ENCODE results near the gene RBM39. TPM values are rescaled to one million over a fixed set of nuclear protein-coding genes. Genes with fewer than 3 reads are reported as not detected.

RBM39 gene
- total RNA-seq, 1 experiment from 2014 or later, result 282 TPM

DNA sequence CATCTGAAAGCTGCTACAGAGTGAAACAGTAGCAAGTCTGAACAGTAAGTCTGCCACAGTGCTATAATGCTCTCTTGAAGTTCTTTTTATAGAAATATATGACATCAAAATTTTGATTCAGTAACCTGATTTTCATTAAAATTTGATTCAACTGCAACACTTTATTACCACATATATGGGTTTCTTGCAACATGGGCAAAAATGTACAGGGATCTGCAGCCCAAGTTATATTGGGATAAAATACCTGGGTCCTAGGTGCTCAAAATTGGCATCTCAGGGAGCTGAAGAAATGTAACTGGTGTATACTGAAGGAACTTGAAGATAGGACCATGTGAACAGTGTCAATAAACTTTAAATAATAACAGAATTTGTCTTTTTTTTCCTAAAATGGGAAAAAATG lies 32.0 kb downstream of the RBM39 start:
- Histone ChIP-seq H3K36me3 (ENCODE audit: control insufficient read depth, insufficient read depth, low read length) (peaks cover 86% of the 10 kb centered on the region), H3K9me3 (ENCODE audit: control insufficient read depth, insufficient read depth, low read depth, low read length) (no peaks in the 10 kb centered on the region), H3K27ac (ENCODE audit: low read length) (no peak overlapping the region), H3K4me1 (ENCODE audit: control insufficient read depth, insufficient read depth, low read length) (no peaks in the 10 kb centered on the region), H3K4me3 (ENCODE audit: low read depth in 2 of 2, low read length in 2 of 2) (no peak overlapping the region), H3K27me3 (ENCODE audit: control insufficient read depth, insufficient read depth, low read length) (no peaks in the 10 kb centered on the region)
- in situ Hi-C loops (cut with HindIII; ENCODE audit: low pct_unique_long_range_greater_than_20kb, low sequenced_read_pairs), result no loop called here
- DNase-seq (ENCODE audit: low read depth, low spot score) (no peak), ATAC-seq (no peak)
- TF ChIP-seq, protein P1, sequence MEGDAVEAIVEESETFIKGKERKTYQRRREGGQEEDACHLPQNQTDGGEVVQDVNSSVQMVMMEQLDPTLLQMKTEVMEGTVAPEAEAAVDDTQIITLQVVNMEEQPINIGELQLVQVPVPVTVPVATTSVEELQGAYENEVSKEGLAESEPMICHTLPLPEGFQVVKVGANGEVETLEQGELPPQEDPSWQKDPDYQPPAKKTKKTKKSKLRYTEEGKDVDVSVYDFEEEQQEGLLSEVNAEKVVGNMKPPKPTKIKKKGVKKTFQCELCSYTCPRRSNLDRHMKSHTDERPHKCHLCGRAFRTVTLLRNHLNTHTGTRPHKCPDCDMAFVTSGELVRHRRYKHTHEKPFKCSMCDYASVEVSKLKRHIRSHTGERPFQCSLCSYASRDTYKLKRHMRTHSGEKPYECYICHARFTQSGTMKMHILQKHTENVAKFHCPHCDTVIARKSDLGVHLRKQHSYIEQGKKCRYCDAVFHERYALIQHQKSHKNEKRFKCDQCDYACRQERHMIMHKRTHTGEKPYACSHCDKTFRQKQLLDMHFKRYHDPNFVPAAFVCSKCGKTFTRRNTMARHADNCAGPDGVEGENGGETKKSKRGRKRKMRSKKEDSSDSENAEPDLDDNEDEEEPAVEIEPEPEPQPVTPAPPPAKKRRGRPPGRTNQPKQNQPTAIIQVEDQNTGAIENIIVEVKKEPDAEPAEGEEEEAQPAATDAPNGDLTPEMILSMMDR (IDR thresholded peaks at IDR 0.05), result no peak
- no peak for TF ChIP-seq SIN3A (IDR thresholded peaks at IDR 0.05; ENCODE audit: borderline replicate concordance, insufficient read depth, low read depth, low read length)
- TF ChIP-seq POLR2AphosphoS5 (IDR thresholded peaks at IDR 0.05; ENCODE audit: low read depth, low read length), result no peak
- POLR2A ChIA-PET, result interaction anchor here (0.6 to 0.9 kb wide), 3 partner anchors 11 to 62 kb away, joined by 3 to 8 read pairs (median 4); partner anchors contain the start of genes NFS1, PHF20 and ROMO1
- no TSS peak for BruUV-seq (replicated peaks)
- CTCF ChIA-PET, result no interaction called here
- intact Hi-C loops (cut with micrococcal nuclease; ENCODE audit: unreplicated experiment), result no loop called here

- DNase-seq (ENCODE audit: low read depth, low spot score), result no peak
- Histone ChIP-seq H3K27ac (ENCODE audit: low read length) (no peak overlapping the region; the same call in 1 of the 2 replicates), H3K9me3 (ENCODE audit: control insufficient read depth, insufficient read depth, low read depth, low read length) (no peaks in the 10 kb centered on the region), H3K27me3 (ENCODE audit: control insufficient read depth, insufficient read depth, low read length) (no peaks in the 10 kb centered on the region), H3K4me3 (ENCODE audit: low read depth in 2 of 2, low read length in 2 of 2) (no peak overlapping the region), H3K4me1 (ENCODE audit: control insufficient read depth, insufficient read depth, low read length) (peaks cover 2% of the 10 kb centered on the region; the same call in 1 of the 2 replicates), H3K36me3 (ENCODE audit: control insufficient read depth, insufficient read depth, low read length) (peaks cover 88% of the 10 kb centered on the region)
- CTCF ChIA-PET, result no interaction called here
- no TSS peak for BruUV-seq (replicated peaks)
- in situ Hi-C loops (cut with HindIII; ENCODE audit: low pct_unique_long_range_greater_than_20kb, low sequenced_read_pairs), result no loop called here
- no peak for ATAC-seq
- TF ChIP-seq, protein P1 (IDR thresholded peaks at IDR 0.05), result no peak
- no peak for TF ChIP-seq SIN3A (IDR thresholded peaks at IDR 0.05; ENCODE audit: borderline replicate concordance, insufficient read depth, low read depth, low read length)
- TF ChIP-seq POLR2AphosphoS5 (IDR thresholded peaks at IDR 0.05; ENCODE audit: low read depth, low read length), result no peak
- TF ChIP-seq REST (IDR thresholded peaks at IDR 0.05; ENCODE audit: insufficient read depth in 1 of 2, low read depth in 2 of 2, low read length in 1 of 2), result no peak
- no peak for TF ChIP-seq TCF7L2 (IDR thresholded peaks at IDR 0.05; ENCODE audit: low read depth, low read length)
- intact Hi-C loops (cut with micrococcal nuclease; ENCODE audit: unreplicated experiment), result no loop called here
- POLR2A ChIA-PET, result no interaction called here
Observed at GRCh38 chr20:35709259-35709658, 32.8 kb downstream of the RBM39 start.

All from Panc1 (cell line).